Activated CD8-positive, alpha-beta memory T cell treated with anti-CD3 and anti-CD28 coated beads, Interleukin-2, amount 50 U/mL, for 1 hour (primary cell): ENCODE data around the gene ADGRV1.
"Not testable (repeated sequence)": the region's sequence is repeated elsewhere in the genome, so short reads cannot be mapped to it uniquely, and the experiment has no call there.

ENCODE experiments used
- DNase-seq: peaks from one replicate; pipeline ENCODE4 v3.0.0-alpha.2; 2020; ENCODE audit errors: extremely low read depth

The ADGRV1 gene

DNA sequence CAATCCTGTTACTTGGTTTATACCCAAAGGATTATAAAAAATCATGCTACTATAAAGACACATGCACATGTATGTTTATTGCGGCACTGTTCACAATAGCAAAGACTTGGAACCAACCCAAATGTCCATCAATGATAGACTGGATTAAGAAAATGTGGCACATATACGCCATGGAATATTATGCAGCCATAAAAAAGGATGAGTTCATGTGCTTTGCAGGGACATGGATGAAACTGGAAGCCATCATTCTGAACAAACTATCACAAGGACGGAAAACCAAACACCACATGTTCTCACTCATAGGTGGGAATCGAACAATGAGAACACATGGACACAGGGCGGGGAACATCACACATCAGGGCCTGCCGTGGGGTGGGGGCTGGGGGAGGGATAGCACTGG is 34.5 kb downstream of the ADGRV1 start:
- DNase-seq = not testable (repeated sequence)

DNA sequence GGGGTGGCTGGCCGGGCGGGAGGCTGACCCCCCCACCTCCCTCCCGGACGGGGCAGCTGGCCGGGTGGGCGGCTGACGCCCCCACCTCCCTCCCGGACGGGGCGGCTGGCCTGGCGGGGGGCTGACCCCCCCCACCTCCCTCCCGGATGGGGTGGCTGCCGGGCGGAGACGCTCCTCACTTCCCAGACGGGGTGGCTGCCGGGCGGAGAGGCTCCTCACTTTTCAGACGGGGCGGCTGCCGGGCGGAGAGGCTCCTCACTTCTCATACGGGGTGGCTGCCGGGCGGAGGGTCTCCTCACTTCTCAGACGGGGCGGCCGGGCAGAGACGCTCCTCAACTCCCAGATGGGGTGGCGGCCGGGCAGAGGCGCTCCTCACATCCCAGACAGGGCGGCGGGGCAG is 37.2 kb downstream of the ADGRV1 start:
- DNase-seq = not testable (repeated sequence)

DNA sequence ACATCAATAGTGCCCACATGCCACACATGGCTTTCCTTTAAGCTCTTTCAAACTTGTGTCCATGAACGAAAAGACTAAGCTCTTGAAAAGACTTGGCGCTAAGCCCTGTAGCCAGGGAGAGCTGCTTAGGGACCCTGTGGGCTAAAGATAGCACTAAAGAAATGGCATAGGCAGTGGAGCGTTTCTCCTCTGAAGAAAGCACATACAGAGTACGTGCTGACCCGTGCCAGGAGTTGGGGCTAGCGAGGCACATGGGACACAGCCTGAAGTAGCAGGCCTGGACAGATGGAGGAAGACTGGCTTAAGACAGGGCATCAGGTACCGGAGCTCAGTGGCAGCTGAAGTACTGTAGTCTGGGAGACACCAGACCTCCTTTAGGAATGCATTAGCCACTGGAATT is 39.7 kb downstream of the ADGRV1 start:
- DNase-seq = no peak

DNA sequence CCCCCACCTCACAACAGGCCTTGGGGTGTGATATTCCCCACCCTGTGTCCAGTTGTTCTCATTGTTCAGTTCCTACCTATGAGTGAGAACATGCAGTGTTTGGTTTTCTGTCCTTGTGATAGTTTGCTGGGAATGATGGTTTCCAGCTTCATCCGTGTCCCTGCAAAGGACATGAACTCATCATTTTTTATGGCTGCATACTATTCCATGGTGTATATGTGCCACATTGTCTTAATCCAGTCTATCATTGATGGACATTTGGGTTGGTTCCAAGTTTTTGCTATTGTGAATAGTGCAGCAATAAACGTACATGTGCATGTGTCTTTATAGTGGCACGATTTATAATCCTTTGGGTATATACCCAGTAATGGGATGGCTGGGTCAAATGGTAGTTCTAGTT is 41.7 kb downstream of the ADGRV1 start:
- DNase-seq = not testable (repeated sequence)

DNA sequence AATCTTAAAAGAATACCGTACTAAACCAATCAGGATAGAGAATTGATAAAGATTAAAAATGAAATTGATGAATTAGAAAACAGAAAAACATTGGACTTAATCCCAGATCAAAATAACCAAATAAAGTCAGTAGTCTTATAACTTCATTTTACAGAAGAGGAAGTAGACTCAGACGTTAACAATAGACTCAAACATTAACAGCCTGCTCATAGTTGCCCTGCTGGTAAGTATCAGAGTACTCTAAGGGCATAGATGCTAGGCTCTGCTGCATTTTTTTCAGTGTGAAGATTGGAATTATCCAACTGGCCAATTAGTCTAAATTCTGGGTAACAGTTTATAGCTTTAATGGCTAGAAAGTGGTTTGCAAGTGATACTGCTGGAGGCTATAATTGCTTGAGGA is 42.9 kb downstream of the ADGRV1 start:
- DNase-seq = no peak

DNA sequence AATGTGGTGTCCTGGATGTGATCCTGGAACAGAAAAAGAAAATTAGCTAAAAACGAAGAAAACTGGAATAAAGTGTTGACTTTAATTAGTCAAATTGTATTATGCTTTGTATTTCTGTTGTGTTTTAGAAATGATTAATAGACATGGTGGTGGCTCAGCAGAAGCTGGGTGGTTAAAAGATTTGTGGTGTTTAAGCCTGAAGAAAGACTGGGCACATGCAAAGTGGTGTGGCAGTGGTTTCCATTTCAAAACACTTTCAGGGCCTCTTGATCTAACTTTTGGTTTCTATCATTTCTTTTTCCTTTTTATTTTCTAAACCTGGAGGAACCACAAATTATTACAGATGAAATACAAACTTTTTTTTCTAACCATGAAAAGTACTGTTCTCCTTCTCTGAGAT is 44.1 kb downstream of the ADGRV1 start:
- DNase-seq = no peak

DNA sequence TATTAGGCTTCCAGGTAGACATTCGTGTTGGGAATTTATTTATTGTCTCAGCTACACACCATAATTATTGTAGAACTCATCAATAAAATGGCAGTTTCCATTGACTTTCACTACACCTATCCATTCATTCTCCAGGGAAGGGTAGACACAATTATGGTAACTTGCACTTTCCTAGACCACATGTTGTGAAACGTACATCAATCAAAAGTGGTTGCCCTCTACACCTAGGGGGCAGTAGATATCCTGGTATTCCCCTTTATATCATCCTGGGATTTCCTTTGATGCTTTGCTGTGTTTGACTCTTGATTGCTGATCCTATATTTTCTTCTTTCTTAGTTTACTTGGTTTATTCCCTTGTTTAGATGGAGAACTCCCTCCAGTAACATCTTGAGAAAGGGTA is 47.9 kb downstream of the ADGRV1 start:
- DNase-seq = no peak

DNA sequence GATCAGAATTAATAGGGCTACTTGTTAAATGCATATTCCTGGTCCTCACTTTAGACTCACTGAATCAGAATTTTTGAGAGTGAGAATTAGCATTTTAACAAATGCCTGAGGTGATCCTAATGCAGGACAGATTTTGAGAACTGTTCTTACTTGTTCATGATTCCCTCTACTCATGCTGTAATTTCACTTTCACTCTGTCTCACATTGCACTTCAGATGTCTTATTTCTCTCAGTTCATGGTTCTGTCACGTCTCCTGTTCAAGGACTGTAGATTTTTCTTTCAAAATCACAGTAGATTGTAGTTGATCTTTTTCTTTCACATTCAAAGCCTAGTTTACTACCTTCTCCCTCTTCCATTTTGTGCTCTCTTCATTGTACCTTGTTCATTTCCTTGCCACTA is 54.3 kb downstream of the ADGRV1 start:
- DNase-seq = no peak

DNA sequence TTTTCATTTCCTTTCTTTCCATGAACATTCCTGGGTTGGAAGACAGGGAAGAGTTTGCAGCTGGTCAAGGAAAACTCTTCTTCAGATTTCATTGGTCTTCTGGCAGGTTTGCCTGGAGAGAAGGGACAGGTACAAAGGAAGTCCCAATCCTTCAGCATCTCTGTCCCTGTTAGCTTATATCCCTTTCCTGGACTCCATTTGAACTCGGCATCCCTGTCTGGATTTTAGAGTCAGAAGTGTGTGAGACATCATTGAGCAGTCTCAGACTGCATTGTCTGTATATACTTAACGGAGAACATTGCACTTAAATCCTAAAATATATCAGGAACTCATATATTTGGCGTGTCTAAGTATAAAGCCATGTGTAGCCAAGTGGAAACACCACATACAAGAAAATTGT is 54.9 kb downstream of the ADGRV1 start:
- DNase-seq = no peak

DNA sequence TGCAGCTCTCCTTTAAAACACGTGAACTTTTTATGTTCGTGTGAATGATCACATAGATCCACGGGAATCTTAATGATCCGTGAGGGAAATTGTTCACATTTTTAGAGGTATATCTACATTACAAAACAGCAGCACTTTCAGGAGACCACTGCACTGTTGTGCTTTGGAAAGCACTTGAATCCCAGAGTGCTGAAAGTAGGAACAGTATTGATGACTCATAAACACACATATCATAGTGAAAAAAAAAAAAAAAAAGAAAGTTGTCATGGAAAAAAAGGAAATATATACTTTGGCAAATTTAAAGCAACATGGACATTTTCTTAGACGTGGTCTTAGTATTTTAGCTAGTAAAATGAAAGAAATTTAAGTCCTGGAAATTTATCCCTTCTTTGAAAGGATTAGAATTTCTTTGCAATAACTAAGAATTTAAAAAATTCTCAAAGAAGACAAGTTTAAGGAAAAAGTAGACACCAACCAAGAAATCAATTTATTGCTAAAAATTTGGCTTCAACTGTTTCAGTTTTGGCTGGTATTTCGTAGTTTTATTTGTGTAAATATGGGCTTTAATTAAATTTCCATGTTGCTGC is 55.4 kb downstream of the ADGRV1 start:
- DNase-seq = no peak

DNA sequence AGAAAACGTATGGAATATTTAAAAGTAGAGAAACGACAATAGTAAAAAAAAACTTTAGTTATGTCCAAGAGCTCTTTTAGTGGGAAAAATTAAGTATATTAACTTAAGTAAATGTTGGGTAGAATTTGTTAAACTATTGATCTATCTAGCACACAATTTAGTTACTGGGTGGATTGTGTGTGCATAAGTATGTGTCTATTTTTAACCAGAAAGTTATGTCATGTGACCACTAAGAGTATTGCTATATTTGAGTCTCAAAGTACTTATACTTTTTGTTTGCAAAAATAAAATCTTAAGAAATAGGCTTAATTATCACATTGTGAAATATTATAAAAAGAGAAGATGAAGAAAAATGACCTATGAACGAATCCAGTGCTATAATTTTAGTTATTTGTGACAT is 56.8 kb downstream of the ADGRV1 start:
- no peak for DNase-seq

DNA sequence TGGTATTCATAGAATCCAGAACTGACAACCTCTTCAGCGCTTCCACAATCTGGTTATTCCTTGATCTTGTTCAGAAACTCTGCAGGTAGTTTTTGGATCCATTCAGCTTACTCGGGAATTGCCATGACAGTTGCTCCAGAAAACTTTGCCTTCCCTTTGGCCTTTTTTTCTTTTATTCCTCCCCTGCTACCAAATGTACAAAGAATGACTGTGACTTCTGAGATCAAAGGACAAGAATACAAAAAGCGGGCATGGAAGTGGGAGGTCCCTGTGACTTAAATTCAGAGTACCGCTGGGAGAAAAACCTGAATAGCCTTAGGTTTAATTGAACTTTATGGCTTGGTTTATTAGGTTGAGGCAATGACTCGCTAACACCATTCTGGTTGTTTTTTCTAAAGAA is 59.5 kb downstream of the ADGRV1 start:
- no peak for DNase-seq

DNA sequence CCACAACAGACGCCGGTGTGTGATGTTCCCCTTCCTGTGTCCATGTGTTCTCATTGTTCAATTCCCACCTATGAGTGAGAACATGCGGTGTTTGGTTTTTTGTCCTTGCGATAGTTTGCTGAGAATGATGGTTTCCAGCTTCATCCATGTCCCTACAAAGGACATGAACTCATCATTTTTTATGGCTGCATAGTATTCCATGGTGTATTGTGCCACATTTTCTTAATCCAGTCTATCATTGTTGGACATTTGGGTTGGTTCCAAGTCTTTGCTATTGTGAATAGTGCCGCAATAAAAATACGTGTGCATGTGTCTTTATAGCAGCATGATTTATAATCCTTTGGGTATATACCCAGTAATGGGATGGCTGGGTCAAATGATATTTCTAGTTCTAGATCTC is 61.2 kb downstream of the ADGRV1 start:
- DNase-seq = not testable (repeated sequence)

DNA sequence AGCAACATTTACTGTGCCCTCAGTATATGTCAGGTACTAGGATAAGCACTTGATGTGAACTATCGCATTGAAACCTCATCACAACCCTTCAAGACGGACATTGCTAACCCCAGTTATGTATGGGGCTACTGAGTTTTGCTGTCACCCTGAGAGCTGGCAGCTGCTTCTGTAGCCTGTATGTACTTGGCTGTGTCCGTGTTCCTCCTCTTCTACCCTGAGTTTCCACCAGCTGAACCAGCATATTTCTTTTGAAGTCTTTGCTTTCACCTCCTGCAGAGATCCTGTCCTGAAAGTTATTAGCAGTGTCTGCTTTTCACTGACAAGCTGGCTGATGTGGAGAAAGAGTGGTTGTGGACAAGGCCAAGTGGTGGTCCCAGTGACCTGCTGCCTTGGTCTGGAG is 63.3 kb downstream of the ADGRV1 start:
- no peak for DNase-seq

DNA sequence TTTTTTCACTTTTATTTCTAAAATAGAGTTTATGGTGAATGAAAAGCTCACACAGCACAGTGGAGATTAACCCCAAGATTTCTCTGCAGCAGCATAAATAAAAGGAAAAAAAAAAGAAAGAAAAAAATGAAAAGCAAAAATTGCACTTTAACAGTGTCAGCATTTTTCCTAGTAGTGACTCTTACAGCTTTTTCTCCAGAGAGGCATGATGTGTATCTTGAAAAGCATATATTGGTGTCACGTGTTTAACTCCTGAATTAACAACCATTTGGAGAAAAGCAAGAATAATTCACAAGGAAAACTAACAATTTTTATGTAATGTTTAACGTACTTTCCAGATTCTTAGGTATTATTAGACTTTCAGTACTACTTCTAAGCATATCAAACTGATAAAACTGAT is 67.9 kb downstream of the ADGRV1 start:
- no peak for DNase-seq

DNA sequence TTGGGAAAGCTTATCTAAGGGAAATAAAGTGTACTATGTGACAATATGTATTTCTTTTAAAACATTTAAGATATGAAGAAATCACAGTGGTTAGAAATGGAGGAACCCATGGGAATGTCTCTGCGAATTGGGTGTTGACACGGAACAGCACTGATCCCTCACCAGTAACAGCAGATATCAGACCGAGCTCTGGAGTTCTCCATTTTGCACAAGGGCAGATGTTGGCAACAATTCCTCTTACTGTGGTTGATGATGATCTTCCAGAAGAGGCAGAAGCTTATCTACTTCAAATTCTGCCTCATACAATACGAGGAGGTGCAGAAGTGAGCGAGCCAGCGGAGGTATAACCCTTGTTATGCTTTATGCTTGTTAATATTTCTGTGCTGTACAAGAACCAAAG is 69.9 kb downstream of the ADGRV1 start:
- no peak for DNase-seq

DNA sequence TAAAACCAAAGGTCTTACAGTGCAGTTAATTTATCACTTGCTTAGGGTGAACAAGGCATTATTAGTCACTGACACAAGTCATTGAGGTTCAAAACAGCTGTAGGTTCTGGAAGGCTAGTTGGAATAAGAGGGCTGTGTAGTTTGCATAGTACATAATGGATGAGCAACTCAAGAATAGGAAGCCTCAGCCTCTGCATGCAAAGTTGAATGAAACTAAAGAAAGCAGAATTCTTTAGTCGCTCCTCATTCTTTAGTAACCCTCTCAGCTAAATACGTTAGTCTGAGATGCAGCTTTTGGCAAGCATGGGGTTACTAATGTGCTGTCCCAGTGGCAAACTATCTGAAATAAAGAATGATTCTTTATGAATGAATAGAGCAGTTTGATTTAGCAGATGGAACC is 74.2 kb downstream of the ADGRV1 start:
- no peak for DNase-seq

DNA sequence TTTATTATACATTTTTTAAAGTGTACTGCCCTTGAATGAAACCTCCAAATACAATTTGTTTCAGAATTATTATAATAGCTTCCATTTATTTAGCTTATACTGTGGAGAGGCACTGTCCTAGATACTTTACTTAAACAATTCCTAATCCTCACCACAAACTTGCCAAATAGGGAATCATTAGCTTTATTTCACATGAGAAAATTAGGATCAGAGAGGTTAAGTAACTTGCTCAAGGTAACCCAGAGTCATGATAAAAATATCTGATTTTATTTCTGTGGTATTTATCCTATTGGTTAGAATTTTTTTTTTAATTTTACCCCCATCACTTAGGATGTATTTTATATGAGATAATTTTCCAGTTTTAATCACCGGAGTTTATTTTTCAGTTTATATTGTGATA is 78.4 kb downstream of the ADGRV1 start:
- no peak for DNase-seq

DNA sequence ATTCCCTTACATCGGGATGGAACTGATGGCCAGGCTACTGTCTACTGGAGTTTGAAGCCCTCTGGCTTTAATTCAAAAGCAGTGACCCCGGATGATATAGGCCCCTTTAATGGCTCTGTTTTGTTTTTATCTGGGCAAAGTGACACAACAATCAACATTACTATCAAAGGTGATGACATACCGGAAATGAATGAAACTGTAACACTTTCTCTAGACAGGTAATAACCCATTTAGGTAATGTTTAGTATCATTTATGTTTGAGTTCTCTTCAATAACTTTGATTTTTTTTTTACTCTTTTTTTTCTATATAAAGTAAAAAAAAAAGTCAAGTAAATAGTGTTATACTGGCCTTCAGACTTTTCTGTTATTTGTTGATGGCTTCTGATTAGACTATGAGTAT is 79.1 kb downstream of the ADGRV1 start:
- DNase-seq = no peak

DNA sequence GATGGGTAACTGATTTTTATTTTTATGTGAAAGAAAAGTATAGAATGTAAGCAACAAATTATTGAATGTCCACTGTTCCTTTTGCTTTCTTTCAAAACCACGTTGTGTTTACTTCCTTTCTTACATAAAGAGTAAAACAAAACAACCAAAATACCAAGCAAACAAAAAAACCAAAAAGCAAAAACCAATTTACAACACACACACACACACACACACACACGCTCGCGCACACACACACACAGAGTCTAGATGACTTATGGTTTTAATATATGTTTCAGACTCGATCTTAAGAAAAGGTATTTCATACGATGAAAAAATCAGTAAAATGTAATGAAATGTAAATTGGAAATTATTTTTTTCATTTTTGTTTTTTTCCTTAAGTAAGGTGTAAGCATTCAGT is 80.3 kb downstream of the ADGRV1 start:
- DNase-seq = no peak

DNA sequence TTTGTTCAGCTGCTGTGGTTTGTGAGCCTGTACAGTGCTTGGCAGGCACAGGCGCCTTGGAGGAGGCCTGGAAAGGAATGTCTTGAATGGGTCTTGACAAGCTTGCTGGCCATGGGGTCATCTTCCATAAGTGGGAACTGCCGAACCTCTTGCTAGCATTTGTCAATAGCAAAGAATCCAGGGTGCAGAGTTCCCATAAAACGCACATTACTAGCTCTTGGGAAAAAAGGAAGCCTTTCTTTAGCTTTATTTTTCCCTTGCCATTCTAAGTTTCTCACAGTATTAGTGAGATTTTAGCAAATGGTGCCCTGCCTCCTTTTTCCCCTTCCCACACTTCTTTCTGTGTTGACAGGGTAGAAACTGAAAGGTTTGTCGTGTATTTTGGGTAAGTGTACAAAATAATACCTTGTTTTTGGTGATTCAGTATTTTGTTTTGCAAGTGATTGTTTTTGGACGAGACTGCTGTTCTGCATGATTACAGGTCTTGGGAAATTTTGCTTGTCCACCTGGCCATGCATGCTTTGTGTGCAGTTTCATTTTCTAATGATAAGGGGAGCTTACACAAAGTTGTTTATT is 82.0 kb downstream of the ADGRV1 start:
- no peak for DNase-seq

DNA sequence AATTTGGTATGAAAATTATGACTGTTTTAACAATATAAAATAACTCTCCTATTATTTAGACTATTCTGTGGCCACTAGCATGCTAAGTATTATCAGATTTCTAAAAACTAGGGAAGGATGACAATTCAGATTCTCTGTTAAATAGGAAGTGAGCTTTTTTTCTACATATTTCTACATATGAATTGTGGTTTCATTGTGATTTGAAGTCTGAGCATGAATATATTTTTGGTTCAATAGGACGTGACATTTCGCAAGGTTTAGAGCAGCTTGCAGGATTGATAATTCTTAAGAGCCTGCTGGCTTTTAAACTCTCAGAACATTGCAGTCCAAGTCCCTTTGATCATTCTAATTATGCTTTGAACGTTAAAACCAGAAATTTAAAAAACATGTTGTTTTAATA is 82.9 kb downstream of the ADGRV1 start:
- no peak for DNase-seq

DNA sequence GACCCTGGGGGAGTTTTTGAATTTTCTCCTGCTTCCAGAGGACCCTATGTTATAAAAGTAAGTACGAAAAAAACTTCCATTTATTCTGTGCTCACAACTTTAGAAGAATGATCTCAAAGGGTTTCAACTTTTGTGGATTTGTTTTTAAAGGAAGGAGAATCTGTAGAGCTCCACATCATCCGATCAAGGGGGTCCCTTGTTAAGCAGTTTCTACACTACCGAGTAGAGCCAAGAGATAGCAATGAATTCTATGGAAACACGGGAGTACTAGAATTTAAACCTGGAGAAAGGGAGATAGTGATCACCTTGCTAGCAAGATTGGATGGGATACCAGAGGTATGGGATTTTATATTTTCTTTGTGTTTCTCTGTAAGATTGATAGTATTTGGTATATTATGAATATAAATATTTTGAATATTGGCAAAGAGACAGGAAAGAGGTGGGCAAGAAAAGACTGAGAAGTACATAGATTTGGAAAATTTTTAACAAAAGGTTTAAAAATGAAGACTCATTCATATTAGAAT is 84.2 kb downstream of the ADGRV1 start:
- no peak for DNase-seq

DNA sequence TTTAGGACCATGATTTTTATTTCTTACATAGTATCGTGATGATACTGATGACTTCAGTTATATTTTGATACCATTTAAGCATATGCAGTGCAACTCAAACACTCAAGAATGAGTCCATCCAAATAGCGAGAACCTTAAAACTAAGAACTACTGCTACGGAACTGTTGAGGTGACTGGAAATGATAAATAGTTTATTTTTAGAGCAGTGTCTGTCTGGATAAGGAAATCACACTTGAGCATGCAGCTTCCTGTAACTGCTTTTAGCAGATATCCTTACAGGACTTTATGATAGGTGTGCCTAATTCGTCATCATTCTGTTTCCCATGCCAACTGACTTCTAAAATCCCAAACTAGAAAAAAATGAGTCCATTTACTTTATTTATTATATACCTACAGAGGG is 85.5 kb downstream of the ADGRV1 start:
- DNase-seq = no peak
